Stromal cell of bone marrow (primary cell): ENCODE data around the gene ATP2C1.
"Not testable (repeated sequence)": the region's sequence is repeated elsewhere in the genome, so short reads cannot be mapped to it uniquely, and the experiment has no call there.

ENCODE experiments used
- DNase-seq: peaks from one replicate; pipeline ENCODE4 v3.0.0-alpha.2; 2012; ENCODE audit warnings: low read depth

Gene ATP2C1

GRCh38 chr3:130893376-130894129 is at the start of gene ATP2C1:
Gene ATP2C1 (plus strand): TSS chr3:130894084. CDS start chr3:130894770, 686 bp downstream.
- DNase-seq, result peak; percentile 91

GRCh38 chr3:130844462-130844861 is 49.4 kb upstream of the ATP2C1 start:
- DNase-seq, result no peak

- no peak for DNase-seq
Observed at GRCh38 chr3:130846181-130846580, 47.7 kb upstream of the ATP2C1 start.

- DNase-seq, result no peak
Observed at GRCh38 chr3:130849091-130849552, 44.8 kb upstream of the ATP2C1 start.

- peak; percentile 29 for DNase-seq
Observed at GRCh38 chr3:130850044-130850797, 43.7 kb upstream of the ATP2C1 start.

GRCh38 chr3:130850843-130851242 is 43.0 kb upstream of the ATP2C1 start:
- DNase-seq, result no peak

GRCh38 chr3:130851277-130851676 is 42.6 kb upstream of the ATP2C1 start:
- no peak for DNase-seq

GRCh38 chr3:130853581-130853980 is 40.3 kb upstream of the ATP2C1 start:
- DNase-seq, result no peak

GRCh38 chr3:130854208-130854864 is 39.5 kb upstream of the ATP2C1 start:
- DNase-seq, result no peak

- DNase-seq, result no peak
Observed at GRCh38 chr3:130857336-130858026, 36.4 kb upstream of the ATP2C1 start.

GRCh38 chr3:130862130-130862529 is 31.8 kb upstream of the ATP2C1 start:
- DNase-seq, result not testable (repeated sequence)

- no peak for DNase-seq
Observed at GRCh38 chr3:130865489-130865888, 28.4 kb upstream of the ATP2C1 start.

GRCh38 chr3:130866327-130866726 is 27.6 kb upstream of the ATP2C1 start:
- no peak for DNase-seq

- no peak for DNase-seq
Observed at GRCh38 chr3:130870423-130870822, 23.5 kb upstream of the ATP2C1 start.

- no peak for DNase-seq
Observed at GRCh38 chr3:130876594-130876993, 17.3 kb upstream of the ATP2C1 start.

GRCh38 chr3:130878464-130878863 is 15.4 kb upstream of the ATP2C1 start:
- DNase-seq, result no peak

GRCh38 chr3:130889416-130889946 is 4.4 kb upstream of the ATP2C1 start:
- DNase-seq, result no peak

GRCh38 chr3:130892759-130893375 is 1.0 kb upstream of the ATP2C1 start:
- peak; percentile 69 for DNase-seq

GRCh38 chr3:130894130-130894985 is 474 bp downstream of the ATP2C1 start:
- DNase-seq, result no peak

GRCh38 chr3:130894986-130895280 is 1.0 kb downstream of the ATP2C1 start:
- DNase-seq, result no peak
